HEK293T (cell line): ENCODE results near the gene ZCCHC7.

Source experiments
- ELF4 ChIP-seq: fragments of 450-650 bp; IDR thresholded peaks from 2 replicates; pipeline ENCODE4 v1.6.1; 2017; ENCODE audit warnings: antibody characterized with exemption
- FOXM1 ChIP-seq: fragments of 450-650 bp; IDR thresholded peaks from 2 replicates; pipeline ENCODE4 v1.6.1; 2017; ENCODE audit warnings: mild to moderate bottlenecking, borderline replicate concordance
- SP1 ChIP-seq: fragments of 450-650 bp; IDR thresholded peaks from 2 replicates; pipeline ENCODE4 v1.6.1; 2017

GRCh38 chr9:37165644-37166043, 45.3 kb downstream of the ZCCHC7 start:
- TF ChIP-seq FOXM1, result no peak
- no peak for TF ChIP-seq ELF4
- no peak for TF ChIP-seq SP1
